H1 (cell line): ENCODE data around the gene MXI1. TPM values are rescaled to one million over a fixed set of nuclear protein-coding genes. Genes with fewer than 3 reads are reported as not detected.

ENCODE experiments used
- CHD1 ChIP-seq: IDR thresholded peaks from 2 replicates; pipeline ENCODE4 v1.6.1; 2012; ENCODE audit warnings: low read depth, low read length, improper control_type of control experiment
- EP300 ChIP-seq, 2 experiments: IDR thresholded peaks; 1 replicate in 1 of 2; 2 replicates in 1 of 2; pipeline ENCODE4 v1.6.1; 2011 to 2012; ENCODE audit warnings: low read depth in 2 of 2, low read length in 2 of 2, mild to moderate bottlenecking in 2 of 2, borderline replicate concordance in 1 of 2, inconsistent platforms in 1 of 2, moderate library complexity in 1 of 2
- HDAC2 ChIP-seq, 2 experiments: fragments of 300-600 bp in 1 of 2; sonication (generic) in 1 of 2; IDR thresholded peaks; 2 replicates each; pipeline ENCODE4 v1.6.1; 2011 to 2012; ENCODE audit warnings: low read depth in 2 of 2, low read length in 2 of 2, mild to moderate bottlenecking in 2 of 2, moderate library complexity in 2 of 2, borderline replicate concordance in 1 of 2, inconsistent platforms in 1 of 2
- KDM4A ChIP-seq: IDR thresholded peaks from one replicate; pipeline ENCODE4 v1.7.1; 2012; ENCODE audit warnings: low read depth, mild to moderate bottlenecking, moderate library complexity, low read length, inconsistent platforms; ENCODE audit not compliant: severe bottlenecking
- polyA plus RNA-seq, 7 experiments: library from polyadenylated mRNA; depleted of rRNA in 3 of 7; stranded (reverse) in 5 of 7; unstranded in 2 of 7; fragments of >200 nt in 5 of 7; fragments of 200-250 nt in 2 of 7; gene quantifications; 1 replicate in 5 of 7; 2 replicates in 1 of 7; 4 replicates in 1 of 7; pipeline versions ENCODE4 v1.2.1 to v1.2.3, GENCODE V29; 2011 to 2013; ENCODE audit warnings: missing spikeins in 2 of 7, mixed read lengths in 2 of 7
- total RNA-seq: library from RNA; stranded (reverse); fragmentation: NEBNext Ultra II Directional; extraction: Animal tissue kit (Norgen Biotek cat#: 25700); gene quantifications from 2 replicates; pipeline ENCODE4 v1.2.1, GENCODE V29; 2021
- TF ChIP-seq, protein P1 (sequence below): IDR thresholded peaks from 2 replicates; pipeline ENCODE4 v1.6.1; 2012; ENCODE audit warnings: inconsistent platforms

MXI1 gene
- total and polyA plus RNA-seq, 2 of the 8 experiments (the other 6 are each of a cell fraction or from before 2014, with no cell fraction given) = 5.7 to 8.8 TPM

DNA sequence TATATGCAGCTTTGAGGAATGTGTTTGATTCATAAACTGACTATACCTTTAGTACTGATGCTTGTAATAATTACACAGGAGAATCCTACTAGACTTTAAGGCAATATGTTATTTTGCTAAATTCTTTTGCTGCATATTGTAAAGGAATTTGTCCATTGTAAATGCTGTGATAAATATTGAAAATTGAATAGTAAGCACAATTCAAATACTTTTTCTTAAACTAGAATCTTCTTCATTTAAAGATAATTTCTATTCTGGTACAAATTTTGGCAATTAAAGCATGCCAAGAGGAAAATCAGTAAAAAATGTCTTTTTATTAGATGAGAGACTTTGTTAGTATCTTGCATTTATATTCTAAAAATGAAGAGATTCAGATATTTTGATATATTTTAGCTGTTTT lies 51.9 kb downstream of the MXI1 start (continued):
- TF ChIP-seq KDM4A = no peak
- TF ChIP-seq CHD1 = no peak
- TF ChIP-seq HDAC2 (IDR thresholded peaks at IDR 0.05; ENCODE audit: borderline replicate concordance in 1 of 2, low read depth in 2 of 2, low read length in 2 of 2) = no peak
- TF ChIP-seq, protein P1, sequence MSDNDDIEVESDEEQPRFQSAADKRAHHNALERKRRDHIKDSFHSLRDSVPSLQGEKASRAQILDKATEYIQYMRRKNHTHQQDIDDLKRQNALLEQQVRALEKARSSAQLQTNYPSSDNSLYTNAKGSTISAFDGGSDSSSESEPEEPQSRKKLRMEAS = no peak
- TF ChIP-seq EP300 (IDR thresholded peaks at IDR 0.05; ENCODE audit: borderline replicate concordance in 1 of 2, low read depth in 2 of 2, low read length in 2 of 2) = no peak
